ENCODE measurements around the gene TMEM14A.

DNA sequence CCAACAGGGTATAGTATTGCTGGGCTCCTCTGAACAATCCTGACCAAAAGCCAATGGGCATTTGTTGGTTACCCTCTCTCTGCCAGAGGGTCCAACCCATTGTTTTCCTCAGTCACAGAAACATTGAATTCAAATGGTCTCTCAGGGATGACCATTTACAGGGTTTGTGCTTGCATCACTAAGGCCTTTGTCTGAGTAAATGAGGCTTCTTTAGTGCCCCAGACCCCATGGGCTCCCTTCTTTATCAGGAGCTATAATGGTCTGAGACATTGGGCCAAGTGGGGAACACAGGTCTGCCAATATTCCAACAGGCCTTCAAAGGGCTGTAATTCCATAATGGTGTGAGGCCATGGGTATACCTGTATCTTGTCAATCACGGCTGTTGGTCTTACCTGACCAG, 65.2 kb downstream of the TMEM14A start:
- TF ChIP-seq, protein P1, sequence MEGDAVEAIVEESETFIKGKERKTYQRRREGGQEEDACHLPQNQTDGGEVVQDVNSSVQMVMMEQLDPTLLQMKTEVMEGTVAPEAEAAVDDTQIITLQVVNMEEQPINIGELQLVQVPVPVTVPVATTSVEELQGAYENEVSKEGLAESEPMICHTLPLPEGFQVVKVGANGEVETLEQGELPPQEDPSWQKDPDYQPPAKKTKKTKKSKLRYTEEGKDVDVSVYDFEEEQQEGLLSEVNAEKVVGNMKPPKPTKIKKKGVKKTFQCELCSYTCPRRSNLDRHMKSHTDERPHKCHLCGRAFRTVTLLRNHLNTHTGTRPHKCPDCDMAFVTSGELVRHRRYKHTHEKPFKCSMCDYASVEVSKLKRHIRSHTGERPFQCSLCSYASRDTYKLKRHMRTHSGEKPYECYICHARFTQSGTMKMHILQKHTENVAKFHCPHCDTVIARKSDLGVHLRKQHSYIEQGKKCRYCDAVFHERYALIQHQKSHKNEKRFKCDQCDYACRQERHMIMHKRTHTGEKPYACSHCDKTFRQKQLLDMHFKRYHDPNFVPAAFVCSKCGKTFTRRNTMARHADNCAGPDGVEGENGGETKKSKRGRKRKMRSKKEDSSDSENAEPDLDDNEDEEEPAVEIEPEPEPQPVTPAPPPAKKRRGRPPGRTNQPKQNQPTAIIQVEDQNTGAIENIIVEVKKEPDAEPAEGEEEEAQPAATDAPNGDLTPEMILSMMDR (IDR thresholded peaks at IDR 0.05; ENCODE audit: poor library complexity, severe bottlenecking): no peak
- TF ChIP-seq REST (IDR thresholded peaks at IDR 0.05; ENCODE audit: borderline replicate concordance): no peak

Measured in neural cell (in vitro differentiated cells).